ENCODE results near the gene PRKCZ. TPM values are rescaled to one million over a fixed set of nuclear protein-coding genes. Genes with fewer than 3 reads are reported as not detected.
"Not testable (repeated sequence)": the region's sequence is repeated elsewhere in the genome, so short reads cannot be mapped to it uniquely, and the experiment has no call there.

PRKCZ gene
- total RNA-seq, 1 donor from 2014 or later = 22.1 TPM

DNA sequence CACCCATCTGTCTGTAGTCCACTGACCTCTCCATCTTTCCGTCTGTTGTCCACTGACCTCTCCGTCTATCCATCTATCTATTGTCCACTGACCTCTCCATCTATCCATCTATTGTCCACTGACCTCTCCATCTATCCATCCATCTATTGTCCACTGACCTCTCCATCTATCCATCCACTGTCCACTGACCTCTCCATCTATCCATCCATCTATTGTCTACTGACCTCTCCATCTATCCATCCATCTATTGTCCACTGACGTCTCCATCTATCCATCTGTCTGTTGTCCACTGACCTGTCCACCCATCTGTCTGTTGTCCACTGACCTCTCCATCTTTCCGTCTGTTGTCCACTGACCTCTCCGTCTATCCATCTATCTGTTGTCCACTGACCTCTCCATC, 97.7 kb downstream of the PRKCZ start:
- ATAC-seq; DNase-seq (ENCODE audit: low spot score): not testable (repeated sequence)

DNA sequence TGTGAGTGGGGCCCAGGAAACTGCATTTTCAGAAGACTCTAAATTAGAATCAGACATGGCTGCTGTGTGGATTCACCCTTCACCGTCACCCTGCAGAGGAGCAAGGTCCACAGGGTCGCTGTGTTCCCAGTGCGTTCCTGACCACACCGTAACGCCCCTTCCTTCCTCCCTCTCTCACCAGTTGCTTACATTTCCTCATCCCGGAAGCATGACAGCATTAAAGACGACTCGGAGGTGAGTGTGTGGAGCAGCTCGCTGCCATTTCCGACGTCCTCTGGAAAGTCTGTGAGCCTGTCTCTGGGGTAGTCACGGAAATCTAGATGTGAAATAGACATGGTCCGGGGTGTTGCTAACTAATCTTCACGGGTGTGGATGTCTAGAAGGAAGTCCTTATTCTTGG, 98.5 kb downstream of the PRKCZ start:
- DNase-seq (ENCODE audit: low spot score) (no peak), ATAC-seq (peak; percentile 49)

DNA sequence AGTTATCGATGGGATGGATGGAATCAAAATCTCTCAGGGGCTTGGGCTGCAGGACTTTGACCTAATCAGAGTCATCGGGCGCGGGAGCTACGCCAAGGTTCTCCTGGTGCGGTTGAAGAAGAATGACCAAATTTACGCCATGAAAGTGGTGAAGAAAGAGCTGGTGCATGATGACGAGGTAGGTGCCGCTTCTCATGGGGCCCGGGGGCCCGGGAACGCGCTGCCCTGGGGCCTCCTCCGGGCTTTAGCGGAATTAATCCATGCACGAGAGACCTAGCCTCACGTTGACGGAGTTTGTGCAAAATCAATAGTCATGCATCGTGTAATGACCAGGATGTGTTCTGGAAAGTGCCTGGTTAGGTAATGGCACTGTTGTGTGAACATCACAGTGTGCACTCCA, 100.6 kb downstream of the PRKCZ start:
- DNase-seq (ENCODE audit: low spot score) (no peak), ATAC-seq (no peak)

DNA sequence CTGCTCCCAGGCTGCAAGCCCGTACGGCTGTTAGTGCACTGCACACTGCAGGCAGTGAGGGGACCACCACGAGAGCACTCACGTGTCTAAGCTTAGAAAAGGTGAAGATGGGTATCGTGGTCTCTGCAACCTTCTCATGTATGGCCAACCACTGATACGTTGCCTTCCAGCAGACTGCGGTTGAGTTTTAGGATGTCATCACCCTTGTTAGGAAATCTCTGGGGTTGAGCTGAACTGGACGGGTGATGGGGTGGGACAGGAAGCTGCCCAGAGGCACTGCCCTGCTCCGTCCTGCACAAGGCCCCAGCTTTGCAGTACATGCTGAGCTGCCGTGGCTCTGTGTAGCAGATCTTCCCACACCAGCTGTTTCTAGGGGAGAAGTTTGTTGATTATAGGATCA, 101.0 kb downstream of the PRKCZ start:
- peak; percentile 56 for ATAC-seq

DNA sequence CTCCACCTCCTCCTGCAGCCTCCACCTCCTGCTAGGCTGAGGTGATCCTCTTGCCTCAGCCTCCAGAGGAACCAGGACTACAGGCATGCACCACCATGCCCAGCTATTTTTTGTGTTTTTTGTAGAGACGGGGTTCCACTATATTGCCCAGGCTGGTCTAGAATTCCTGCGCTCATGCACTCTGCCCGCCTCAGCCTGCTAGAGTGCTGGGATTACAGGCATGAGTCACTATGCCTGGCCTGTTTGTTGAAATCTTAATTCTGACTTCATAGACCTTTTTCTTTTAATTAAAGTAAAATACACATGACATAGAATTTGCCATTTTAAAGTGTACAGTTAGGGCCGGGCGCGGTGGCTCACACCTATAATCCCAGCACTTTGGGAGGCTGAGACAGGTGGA, 101.7 kb downstream of the PRKCZ start:
- DNase-seq (ENCODE audit: low spot score) (no peak), ATAC-seq (no peak)

More for the DNA sequence above, 101.0 kb downstream of the PRKCZ start:
- DNase-seq (ENCODE audit: low spot score) = no peak

DNA sequence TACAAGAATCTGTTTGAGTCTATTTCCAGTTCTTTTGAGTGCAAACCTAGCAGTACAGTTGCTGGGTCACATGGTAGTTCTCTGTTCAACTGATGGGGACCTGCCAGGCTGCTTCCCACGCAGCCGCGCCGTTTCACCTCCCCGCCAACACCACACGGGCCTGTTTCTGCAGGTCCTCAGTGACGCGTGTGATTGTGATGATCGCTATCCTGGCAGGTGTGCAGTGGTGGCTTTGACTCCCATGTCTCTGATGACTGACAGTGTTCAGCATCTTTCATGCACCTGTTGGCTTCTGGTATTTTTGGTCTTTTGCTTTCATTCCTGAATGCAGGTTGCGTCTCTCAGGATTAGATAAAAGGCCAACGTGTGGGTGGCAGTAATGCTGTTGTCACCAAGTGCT, 102.7 kb downstream of the PRKCZ start:
- DNase-seq (ENCODE audit: low spot score) (no peak), ATAC-seq (no peak)

DNA sequence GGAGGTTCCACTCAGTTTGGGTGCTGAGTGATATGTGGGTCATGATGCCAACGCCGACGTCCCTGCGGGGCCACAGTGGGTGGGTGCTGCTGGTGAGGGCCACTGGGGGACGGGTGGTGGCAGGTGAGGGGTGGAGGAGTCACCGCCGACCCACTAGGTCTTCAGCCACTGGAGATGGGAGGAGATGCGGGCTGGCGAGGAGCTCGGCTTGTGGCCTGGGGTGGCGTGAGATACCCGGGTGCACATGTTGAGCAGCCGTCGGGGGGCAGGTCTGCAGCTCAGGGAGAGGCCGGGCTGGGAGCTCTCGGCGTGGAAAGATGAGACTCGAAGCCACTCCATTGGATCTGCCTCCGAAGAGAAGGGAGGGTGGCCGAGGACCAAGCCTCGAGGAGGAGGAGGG, 103.8 kb downstream of the PRKCZ start:
- no peak for DNase-seq (ENCODE audit: low spot score)
- ATAC-seq = no peak

DNA sequence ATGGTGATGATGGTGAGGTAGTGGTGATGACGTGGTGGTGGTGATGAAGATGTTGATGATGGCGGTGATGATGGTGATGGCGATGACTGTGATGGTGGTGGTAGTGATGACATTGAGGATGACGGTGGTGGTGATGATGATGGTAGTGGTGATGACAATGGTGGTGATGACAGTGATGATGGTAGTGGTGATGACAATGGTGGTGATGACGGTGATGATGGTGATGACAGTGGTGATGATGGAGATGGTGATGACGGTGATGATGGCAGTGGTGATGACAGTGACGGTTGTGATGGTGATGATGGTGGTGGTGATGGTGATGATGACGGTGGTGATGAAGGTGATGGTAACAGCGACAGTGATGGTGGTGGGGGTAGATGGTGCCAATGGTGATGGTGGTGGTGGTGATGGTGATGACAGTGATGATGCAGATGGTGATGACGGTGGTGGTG, 105.0 kb downstream of the PRKCZ start:
- DNase-seq (ENCODE audit: low spot score) (no peak), ATAC-seq (no peak)

DNA sequence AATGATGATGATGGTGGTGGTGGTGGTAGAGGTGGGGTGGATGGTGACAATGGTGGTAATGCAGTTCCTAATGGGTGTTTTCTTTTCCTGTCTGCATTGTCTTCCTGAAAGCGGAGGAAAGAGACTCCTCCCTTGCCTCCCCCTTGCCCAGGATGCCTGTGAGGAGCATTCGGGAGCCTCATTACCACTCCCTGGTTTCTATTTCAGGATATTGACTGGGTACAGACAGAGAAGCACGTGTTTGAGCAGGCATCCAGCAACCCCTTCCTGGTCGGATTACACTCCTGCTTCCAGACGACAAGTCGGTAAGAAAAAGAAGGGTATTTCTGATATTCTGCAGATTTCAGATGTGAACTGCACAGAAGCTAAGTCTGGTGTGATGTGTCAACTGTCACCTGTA, 105.6 kb downstream of the PRKCZ start:
- ATAC-seq (no peak), DNase-seq (ENCODE audit: low spot score) (no peak)

DNA sequence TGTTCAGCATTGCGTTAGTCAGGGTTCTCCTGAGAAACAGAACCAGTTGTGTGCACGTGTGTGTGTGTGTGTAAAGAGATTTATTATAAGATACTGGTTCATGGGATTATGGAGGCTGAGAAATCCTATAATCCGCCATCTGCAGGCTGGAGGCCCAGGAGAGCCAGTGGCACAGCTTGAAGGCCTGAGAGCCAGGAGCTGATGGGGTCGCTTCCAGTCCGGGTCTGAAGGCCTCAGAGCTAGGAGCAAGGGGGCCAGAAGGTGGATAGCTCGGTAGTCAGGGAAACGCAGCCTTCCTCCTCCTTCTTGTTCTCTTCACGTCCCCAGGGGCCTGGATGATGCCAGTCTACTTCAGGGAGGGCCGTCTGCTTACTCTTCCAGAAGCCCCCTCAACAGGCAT, 106.7 kb downstream of the PRKCZ start:
- no peak for DNase-seq (ENCODE audit: low spot score)
- ATAC-seq = no peak

DNA sequence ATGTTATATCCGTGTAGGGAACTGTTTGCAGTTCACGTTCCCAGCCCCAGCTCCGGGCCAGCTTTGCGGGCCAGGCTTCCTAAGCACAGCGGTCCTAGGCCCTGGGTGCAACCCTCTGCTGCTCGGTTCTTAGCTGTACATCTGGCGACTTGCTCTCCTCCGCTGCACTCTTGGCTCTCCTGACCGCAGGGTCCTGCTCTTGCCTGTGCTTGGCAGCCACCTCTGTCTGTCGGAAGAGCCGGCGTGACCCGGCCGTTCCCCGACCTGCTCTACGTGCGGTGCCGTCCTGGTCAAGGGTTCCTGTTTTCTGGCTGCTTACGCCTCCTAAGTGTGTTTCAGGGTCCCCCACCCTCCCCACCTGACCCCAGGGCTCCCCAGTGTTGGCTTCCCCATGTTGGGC, 107.6 kb downstream of the PRKCZ start:
- DNase-seq (ENCODE audit: low spot score) = no peak
- ATAC-seq = no peak

DNA sequence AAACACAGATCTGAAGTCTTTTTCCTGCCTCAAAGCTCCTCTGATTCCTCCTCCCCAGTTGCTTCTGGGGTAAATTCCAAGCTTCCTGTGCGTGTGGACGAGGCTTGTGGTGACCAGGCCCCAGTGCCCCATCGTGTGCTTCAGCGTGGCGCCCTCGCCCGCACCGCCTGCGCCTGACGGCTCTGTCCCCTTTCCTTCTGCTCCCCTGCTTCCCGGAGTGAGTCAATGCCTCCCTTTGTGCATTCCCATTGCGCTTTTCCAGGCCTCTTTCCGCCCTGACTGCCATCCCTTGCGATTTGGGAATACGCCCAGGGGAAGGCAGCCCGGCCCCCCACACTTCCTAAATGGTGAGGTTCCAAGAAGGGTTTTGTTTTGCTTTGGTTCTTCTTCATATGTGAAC, 108.1 kb downstream of the PRKCZ start:
- no peak for ATAC-seq
- no peak for DNase-seq (ENCODE audit: low spot score)

DNA sequence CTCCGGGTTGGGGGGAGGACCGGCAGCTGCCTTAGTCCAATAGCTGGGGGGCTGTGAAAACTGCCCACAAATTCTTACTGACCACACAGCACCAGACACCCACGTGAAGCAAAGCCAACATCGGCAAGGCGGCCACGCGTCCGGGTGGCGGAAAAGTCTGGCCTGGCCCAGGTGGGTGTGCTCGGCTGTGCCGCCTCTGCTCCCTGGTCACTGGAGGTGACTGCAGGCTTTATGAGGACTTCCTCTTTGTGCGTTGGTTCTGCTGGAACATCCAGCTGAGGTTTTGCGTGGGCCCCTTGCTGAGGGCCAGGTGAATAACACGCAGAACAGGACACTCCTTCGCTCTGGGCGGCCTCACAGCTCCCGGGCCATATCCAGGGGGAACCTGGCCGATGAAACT, 108.9 kb downstream of the PRKCZ start:
- ATAC-seq (no peak), DNase-seq (ENCODE audit: low spot score) (no peak)

DNA sequence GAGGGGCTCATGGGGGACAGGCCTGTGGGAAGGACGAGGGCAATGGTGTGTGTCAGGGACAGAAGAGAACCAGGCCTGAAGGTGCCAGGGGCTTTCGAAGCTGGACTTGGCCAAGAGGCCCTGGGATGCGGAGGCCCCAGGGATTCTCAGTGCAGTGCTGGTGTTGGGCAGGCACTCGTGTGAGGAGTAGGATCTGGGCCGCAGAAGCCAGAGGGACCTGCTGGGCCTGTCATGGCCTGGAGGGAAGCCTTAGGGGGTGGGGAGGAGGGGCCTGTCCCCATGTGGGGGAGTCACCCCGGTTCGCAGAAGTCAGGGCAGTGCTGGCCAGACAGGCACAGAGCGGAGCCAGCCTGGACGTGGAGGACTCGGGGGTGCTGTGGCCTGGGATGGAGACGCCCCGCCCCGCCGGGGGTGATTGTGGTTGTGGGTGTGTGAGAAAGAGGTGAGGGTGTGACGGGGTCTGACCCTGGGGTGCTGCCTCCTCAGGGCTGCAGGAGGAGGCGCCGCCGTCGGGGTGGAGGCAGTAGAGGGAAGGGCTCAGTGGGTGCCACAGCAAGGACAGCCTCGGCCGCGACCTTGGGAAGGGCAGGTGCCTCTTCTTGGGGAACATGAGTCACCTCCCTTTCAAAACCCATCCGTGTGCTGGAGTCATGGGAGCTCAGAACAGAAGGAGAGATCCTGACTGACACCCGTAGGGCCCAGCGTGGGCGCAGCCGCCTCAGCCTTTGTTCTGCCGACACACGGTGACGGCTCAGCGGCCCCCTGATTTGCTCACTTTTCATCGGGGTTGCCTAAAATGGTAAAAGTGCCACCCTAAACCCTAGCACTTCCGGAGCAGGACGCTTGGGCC, 110.5 kb downstream of the PRKCZ start:
- ATAC-seq (no peak), DNase-seq (ENCODE audit: low spot score) (no peak)

DNA sequence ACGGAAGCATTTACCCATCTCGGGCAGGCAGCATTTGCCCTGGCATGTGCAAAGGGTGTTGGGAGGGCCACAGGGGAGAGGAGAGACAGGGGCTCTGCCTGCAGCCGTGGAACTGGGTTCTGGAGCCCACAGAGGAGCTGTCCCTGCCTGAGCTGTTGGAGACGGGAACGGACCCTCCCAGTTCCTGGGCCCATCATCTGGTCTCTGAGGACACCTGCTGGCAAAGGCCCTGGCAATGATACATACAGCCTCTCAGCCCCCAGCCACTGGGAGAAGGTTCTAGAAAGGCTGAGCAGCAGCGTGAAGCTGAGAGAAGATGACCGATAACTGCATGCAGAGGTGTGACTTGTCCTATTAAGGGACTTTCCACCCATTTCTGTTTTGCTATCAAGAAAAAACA, 113.0 kb downstream of the PRKCZ start:
- ATAC-seq = no peak
- no peak for DNase-seq (ENCODE audit: low spot score)

DNA sequence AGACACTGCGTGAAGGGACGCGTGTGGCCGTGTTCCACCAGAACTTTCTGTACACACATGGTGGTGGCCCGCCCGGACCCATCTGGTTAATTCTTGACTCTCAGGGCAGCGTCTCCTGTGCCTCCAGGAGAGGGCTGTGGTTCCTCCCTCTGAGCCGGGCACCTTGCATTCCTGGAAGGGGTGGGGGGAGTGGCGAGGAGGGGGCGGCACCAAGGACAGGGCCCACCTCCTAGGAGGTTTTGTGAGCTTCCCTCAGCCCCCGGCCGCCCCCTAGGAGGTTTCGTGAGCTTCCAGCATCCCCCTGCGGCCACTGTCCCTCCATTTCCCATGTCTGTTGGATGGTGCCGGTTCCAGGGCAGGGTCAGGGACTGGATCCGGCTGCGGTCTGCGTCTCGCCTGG, 115.4 kb downstream of the PRKCZ start:
- ATAC-seq (no peak), DNase-seq (ENCODE audit: low spot score) (no peak)

DNA sequence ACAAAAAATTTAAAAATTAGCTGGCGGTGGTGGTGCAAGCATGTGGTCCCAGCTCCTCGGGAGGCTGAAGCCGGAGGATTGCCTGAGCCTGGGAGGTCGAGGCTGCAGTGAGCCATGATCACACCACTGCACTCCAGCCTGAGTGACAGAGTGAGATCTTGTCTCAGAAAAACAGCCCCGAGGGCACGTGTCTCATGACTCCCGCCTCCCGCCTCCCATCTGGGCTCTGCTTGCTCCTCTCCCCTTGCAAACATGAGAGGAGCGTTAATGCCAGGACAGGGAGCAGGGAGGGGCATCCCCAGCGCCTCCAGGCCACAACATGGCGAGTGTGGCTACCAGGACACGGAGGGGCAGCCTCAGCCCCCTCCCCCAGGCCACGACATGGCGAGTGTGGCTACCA, 116.0 kb downstream of the PRKCZ start:
- no peak for DNase-seq (ENCODE audit: low spot score)
- ATAC-seq = no peak

DNA sequence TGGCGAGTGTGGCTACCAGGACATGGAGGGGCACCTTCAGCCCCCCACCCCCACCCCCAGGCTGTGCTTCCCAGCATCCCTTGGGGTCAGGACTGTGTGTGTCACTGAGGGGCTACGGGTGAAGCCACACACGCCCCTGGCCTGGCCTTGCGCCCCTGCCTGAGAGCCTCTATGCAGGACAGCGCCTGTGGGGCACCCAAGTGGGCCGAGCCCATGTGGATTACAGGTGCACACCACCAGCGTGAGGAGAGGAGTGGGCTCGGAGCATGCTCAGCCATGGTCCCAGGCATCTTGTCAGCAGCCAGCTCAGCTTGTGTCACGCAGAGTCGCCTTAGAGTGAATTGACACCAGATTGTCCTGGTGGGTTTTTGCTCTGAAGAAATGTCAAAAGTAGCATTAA, 116.5 kb downstream of the PRKCZ start:
- ATAC-seq (no peak), DNase-seq (ENCODE audit: low spot score) (no peak)

DNA sequence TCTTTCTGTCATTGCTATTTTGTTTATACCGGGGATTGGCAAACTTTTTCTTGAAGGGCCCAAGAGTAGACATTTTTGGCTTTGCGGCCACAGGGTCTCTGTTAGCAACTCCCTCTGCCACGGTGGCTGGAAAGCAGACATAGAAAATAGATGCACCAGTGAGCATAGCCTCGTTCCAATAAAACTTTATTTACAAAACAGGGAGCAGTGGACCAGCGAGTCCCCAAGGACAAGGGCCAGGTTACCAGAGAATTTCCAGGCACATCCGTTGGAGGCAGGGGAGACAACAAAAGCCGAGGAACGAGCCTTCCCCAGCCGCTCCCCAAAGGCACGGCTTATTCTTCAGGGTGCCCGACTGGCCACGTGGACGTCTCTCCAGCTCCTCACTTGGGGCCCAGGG, 117.9 kb downstream of the PRKCZ start:
- DNase-seq (ENCODE audit: low spot score) (no peak), ATAC-seq (no peak)

DNA sequence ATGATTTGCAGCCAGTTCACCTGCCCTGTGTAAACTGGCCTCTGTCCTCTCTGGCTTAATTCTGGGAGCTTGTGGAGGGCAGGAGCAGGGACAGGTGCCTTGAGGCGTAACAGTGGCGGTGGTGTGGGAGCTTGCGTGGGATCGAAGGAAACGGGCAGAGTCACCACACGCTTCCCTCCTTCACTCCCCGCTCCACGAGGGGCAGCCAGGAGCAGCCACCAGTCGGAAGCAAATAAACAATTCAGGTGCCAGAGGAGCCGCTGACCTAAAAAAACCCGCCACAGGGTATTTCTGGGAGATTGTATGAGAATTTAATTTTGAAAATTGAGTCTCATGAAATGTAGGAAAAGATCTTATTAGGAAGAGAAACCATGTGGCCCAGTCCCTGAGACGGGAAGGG, 118.3 kb downstream of the PRKCZ start:
- DNase-seq (ENCODE audit: low spot score) (no peak), ATAC-seq (no peak)

DNA sequence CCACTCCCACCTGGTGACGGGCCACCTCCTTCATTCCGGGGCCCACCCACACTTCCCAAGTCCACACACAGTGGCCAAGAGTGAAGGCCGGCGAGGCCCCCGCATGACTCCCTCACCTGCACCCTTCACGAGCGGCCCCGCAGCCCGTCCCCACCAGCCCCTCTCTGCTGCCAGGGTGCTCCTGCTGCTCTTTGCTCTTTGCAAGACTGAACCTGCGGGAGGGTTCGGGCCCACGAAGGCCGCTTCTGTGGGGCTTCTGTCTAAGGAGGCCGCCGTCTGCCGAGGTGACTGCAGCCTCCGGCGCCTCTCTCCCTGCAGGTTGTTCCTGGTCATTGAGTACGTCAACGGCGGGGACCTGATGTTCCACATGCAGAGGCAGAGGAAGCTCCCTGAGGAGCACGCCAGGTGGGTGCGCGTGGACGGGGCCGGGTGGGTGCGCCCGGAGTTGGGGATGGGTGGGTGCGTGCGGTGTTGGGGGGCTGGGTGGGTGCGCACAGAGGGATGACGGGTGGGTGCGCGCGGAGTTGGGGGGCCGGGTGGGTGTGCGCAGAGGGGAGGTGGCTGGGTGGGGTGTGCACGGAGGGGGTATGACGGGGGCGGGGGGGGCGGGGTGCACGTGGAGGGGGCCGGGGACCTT, 119.1 kb downstream of the PRKCZ start:
- ATAC-seq (no peak), DNase-seq (ENCODE audit: low spot score) (no peak)

DNA sequence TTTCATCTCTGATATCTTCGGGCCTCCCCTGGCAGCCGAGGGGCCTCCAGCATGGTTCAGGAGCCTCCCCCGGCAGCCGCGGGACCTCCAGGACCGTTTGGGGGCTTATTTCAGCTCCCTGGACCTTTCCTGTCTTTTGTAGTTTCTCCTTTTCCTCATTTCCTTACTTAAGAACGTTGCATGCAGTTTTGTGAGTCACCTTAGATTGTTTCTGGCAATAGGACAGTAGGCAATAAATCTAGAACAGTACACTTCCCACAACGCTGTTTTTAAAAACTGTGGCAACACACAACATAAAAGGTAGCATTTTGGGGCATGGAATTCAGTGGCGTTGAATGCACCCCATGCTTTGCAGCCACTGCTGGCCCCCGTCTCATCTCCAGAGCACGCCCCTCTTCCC, 120.0 kb downstream of the PRKCZ start:
- ATAC-seq (no peak), DNase-seq (ENCODE audit: low spot score) (no peak)

DNA sequence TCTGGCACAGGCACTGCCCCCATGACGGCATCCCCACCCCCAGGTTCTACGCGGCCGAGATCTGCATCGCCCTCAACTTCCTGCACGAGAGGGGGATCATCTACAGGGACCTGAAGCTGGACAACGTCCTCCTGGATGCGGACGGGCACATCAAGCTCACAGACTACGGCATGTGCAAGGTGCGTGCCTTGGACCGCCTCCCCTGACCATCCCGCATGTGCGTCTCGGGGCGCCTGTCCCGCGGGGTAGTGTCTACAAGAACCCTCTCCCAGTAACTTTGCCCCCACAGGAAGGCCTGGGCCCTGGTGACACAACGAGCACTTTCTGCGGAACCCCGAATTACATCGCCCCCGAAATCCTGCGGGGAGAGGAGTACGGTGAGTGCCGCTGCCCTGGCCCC, 121.8 kb downstream of the PRKCZ start:
- DNase-seq (ENCODE audit: low spot score) = no peak
- no peak for ATAC-seq
